Measurements from ENCODE around the gene TMEM213.

The TMEM213 gene

DNA sequence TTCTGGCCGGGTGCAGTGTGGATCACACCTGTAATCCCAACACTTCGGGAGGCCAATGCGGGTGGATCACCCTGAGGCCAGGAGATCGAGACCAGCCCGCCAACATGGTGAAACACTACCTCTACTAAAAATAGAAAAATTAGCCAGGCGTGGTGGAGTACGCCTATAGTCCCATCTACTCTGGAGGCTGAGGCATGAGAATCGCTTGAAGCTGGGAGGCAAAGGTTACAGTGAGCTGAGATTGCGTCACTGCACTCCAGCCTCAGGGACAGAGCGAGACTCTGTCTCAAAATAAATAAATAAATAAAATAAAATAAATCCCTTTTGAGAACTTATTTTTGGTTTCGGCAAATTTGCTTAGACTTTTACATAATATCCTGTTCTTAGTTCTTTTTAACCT lies 31.5 kb downstream of the TMEM213 start:
- Histone ChIP-seq H3K9me3 (ENCODE audit: insufficient read depth, low read length, severe bottlenecking) (no peaks in the 10 kb centered on the region), H3K27ac (ENCODE audit: low read length) (no peak overlapping the region), H3K4me3 (ENCODE audit: low read depth in 1 of 2, low read length in 2 of 2) (no peak overlapping the region), H3K79me2 (ENCODE audit: insufficient read depth, low read length) (no peaks in the 10 kb centered on the region), H3K36me3 (ENCODE audit: insufficient read depth, low read length) (no peaks in the 10 kb centered on the region), H3K4me1 (ENCODE audit: insufficient read depth, low read length) (no peaks in the 10 kb centered on the region), H2AFZ (ENCODE audit: low read depth, low read length) (no peak overlapping the region), H3K27me3 (ENCODE audit: insufficient read depth, low read length, poor library complexity) (no peaks in the 10 kb centered on the region), H3K9ac (ENCODE audit: low read depth, low read length) (no peak overlapping the region), H4K20me1 (ENCODE audit: insufficient read depth, low read length) (no peaks in the 10 kb centered on the region), H3K4me2 (ENCODE audit: insufficient read depth, low read length) (no peak overlapping the region)
- TF ChIP-seq, protein P1, sequence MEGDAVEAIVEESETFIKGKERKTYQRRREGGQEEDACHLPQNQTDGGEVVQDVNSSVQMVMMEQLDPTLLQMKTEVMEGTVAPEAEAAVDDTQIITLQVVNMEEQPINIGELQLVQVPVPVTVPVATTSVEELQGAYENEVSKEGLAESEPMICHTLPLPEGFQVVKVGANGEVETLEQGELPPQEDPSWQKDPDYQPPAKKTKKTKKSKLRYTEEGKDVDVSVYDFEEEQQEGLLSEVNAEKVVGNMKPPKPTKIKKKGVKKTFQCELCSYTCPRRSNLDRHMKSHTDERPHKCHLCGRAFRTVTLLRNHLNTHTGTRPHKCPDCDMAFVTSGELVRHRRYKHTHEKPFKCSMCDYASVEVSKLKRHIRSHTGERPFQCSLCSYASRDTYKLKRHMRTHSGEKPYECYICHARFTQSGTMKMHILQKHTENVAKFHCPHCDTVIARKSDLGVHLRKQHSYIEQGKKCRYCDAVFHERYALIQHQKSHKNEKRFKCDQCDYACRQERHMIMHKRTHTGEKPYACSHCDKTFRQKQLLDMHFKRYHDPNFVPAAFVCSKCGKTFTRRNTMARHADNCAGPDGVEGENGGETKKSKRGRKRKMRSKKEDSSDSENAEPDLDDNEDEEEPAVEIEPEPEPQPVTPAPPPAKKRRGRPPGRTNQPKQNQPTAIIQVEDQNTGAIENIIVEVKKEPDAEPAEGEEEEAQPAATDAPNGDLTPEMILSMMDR (IDR thresholded peaks at IDR 0.05; ENCODE audit: borderline replicate concordance, extremely low read depth, low read length, poor library complexity, severe bottlenecking), result no peak
- no peak for TF ChIP-seq EZH2 (IDR thresholded peaks at IDR 0.05; ENCODE audit: borderline replicate concordance, low read depth, low read length, severe bottlenecking)
- ATAC-seq (ENCODE audit: insufficient read depth, low read depth), result no peak
- no peak for DNase-seq

DNA sequence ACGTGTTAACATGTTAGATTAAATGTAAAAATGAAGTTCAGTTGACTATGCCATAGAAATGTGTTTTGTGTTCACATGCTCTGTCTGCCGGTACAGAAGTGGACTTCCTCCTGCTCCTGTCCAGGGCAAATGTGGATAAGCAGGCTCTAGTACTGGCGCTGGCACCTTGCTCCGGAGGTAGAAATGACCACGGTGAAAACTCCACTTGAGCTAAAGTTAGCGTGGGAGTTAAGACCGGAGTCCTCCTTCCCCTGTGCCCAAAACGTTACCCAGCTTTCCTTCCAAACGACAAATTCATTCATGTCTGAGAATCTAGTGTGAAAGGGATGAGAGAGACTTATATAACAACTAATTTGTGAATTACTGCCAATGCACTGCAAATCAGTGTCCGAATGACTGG lies 35.2 kb downstream of the TMEM213 start:
- no peaks in the 10 kb centered on the region for H3K27me3 ChIP-seq (ENCODE audit: insufficient read depth, low read length, poor library complexity)
- no peak for ATAC-seq (ENCODE audit: insufficient read depth, low read depth)
- no peak overlapping the region for H3K9ac ChIP-seq (ENCODE audit: low read depth, low read length)
- no peak overlapping the region for H2AFZ ChIP-seq (ENCODE audit: low read depth, low read length)
- no peak overlapping the region for H3K4me2 ChIP-seq (ENCODE audit: insufficient read depth, low read length)
- H3K36me3 ChIP-seq (ENCODE audit: insufficient read depth, low read length), result no peaks in the 10 kb centered on the region
- H3K9me3 ChIP-seq (ENCODE audit: insufficient read depth, low read length, severe bottlenecking), result no peaks in the 10 kb centered on the region
- H3K79me2 ChIP-seq (ENCODE audit: insufficient read depth, low read length), result no peaks in the 10 kb centered on the region
- no peaks in the 10 kb centered on the region for H4K20me1 ChIP-seq (ENCODE audit: insufficient read depth, low read length)
- H3K4me3 ChIP-seq (ENCODE audit: low read depth in 1 of 2, low read length in 2 of 2), result no peak overlapping the region
- no peak for TF ChIP-seq EZH2 (IDR thresholded peaks at IDR 0.05; ENCODE audit: borderline replicate concordance, low read depth, low read length, severe bottlenecking)
- TF ChIP-seq, protein P1 (IDR thresholded peaks at IDR 0.05; ENCODE audit: borderline replicate concordance, extremely low read depth, low read length, poor library complexity, severe bottlenecking), result no peak
- H3K27ac ChIP-seq (ENCODE audit: low read length), result no peak overlapping the region
- H3K4me1 ChIP-seq (ENCODE audit: insufficient read depth, low read length), result no peaks in the 10 kb centered on the region
- no peak for DNase-seq

DNA sequence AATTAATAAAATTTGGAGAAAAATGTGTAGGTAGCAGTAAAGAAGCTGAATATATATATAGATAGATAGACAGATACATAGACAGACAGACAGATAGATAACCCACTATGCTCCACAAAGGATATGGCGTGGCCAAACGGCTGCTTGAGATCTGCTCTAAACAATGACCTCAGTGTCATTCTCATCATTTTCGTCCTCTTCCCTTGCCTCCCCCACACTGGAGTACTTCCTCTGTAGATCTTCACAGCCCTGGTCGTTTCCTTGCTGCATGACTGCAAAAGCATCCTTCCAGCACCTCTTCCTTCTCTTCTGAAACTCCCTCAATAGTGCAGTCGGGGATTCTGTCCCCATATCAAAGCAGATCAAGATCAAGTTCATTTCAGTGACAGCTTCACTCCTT lies 35.8 kb downstream of the TMEM213 start:
- Histone ChIP-seq H3K9ac (ENCODE audit: low read depth, low read length) (no peak overlapping the region), H4K20me1 (ENCODE audit: insufficient read depth, low read length) (no peaks in the 10 kb centered on the region), H3K9me3 (ENCODE audit: insufficient read depth, low read length, severe bottlenecking) (no peaks in the 10 kb centered on the region), H3K27me3 (ENCODE audit: insufficient read depth, low read length, poor library complexity) (no peaks in the 10 kb centered on the region), H3K4me1 (ENCODE audit: insufficient read depth, low read length) (no peaks in the 10 kb centered on the region), H3K4me2 (ENCODE audit: insufficient read depth, low read length) (no peak overlapping the region), H2AFZ (ENCODE audit: low read depth, low read length) (no peak overlapping the region), H3K36me3 (ENCODE audit: insufficient read depth, low read length) (no peaks in the 10 kb centered on the region), H3K79me2 (ENCODE audit: insufficient read depth, low read length) (no peaks in the 10 kb centered on the region), H3K27ac (ENCODE audit: low read length) (no peak overlapping the region), H3K4me3 (ENCODE audit: low read depth in 1 of 2, low read length in 2 of 2) (no peak overlapping the region)
- ATAC-seq (ENCODE audit: insufficient read depth, low read depth) (no peak; the same call in 2 of the 3 replicates), DNase-seq (no peak)
- TF ChIP-seq EZH2 (IDR thresholded peaks at IDR 0.05; ENCODE audit: borderline replicate concordance, low read depth, low read length, severe bottlenecking), result no peak
- TF ChIP-seq, protein P1 (IDR thresholded peaks at IDR 0.05; ENCODE audit: borderline replicate concordance, extremely low read depth, low read length, poor library complexity, severe bottlenecking), result no peak

DNA sequence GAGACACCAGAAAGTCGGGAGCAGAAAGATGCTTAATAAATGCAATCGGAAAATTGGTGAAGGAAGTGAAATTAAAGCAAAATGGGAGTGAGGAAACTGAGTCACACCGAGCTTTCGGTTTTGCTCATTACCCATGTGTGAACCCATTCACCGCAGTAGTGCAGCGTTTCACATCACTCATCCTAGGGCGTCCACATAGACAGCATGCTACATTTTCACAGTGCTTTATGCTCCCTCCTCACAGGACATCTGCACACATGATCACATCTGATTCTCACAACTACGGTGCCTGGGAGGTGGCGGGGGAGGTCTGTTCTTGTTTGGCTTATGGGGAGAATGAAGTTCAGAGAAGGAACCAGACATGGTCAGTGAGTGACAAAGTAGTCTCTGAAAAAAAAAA lies 36.8 kb downstream of the TMEM213 start:
- TF ChIP-seq, protein P1 (IDR thresholded peaks at IDR 0.05; ENCODE audit: borderline replicate concordance, extremely low read depth, low read length, poor library complexity, severe bottlenecking), result no peak
- Histone ChIP-seq H3K9me3 (ENCODE audit: insufficient read depth, low read length, severe bottlenecking) (no peaks in the 10 kb centered on the region), H3K4me3 (ENCODE audit: low read depth in 1 of 2, low read length in 2 of 2) (no peak overlapping the region), H3K79me2 (ENCODE audit: insufficient read depth, low read length) (no peaks in the 10 kb centered on the region), H3K27me3 (ENCODE audit: insufficient read depth, low read length, poor library complexity) (no peaks in the 10 kb centered on the region), H3K4me2 (ENCODE audit: insufficient read depth, low read length) (no peak overlapping the region), H3K9ac (ENCODE audit: low read depth, low read length) (no peak overlapping the region), H3K27ac (ENCODE audit: low read length) (no peak overlapping the region), H3K4me1 (ENCODE audit: insufficient read depth, low read length) (no peaks in the 10 kb centered on the region), H2AFZ (ENCODE audit: low read depth, low read length) (no peak overlapping the region), H3K36me3 (ENCODE audit: insufficient read depth, low read length) (no peaks in the 10 kb centered on the region), H4K20me1 (ENCODE audit: insufficient read depth, low read length) (no peaks in the 10 kb centered on the region)
- ATAC-seq (ENCODE audit: insufficient read depth, low read depth) (no peak), DNase-seq (no peak)

Data from DND-41 (cell line).